HG02588 (cell line): ENCODE data around the gene PVR.

ENCODE experiments used
- ATAC-seq: cut with Tn5 transposase; IDR thresholded peaks from one replicate; pipeline ENCODE4 v1.9.1; 2021; ENCODE audit warnings: mild to moderate bottlenecking, moderate library complexity; ENCODE audit not compliant: unreplicated experiment

Gene PVR

DNA sequence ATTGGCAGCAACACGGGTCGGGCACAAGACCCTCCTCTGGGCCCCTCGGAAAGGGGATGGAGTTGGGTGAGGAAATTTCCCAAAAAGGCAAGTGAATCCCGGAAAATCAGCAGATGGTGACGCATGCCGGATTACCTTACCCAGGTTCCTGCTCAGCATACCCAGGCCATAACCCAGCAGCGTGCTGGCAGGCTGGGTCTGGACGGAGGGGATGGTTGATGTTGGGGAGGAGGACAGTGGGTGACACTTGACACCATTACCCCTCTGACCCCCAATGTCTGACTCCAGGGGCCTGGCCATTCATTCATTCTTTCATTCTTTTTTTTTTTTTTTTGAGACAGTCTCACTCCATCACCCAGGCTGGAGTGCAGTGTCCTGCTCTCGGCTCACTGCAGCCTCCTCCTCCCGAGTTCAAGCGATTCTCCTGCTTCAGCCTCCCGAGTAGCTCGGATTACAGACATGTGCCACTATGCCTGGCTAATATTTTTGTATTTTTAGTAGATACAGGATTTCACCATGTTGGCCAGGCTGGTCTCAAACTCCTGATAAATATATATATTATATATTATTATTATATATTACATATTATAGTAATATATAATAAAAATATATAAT lies 799 bp downstream of the PVR start:
- ATAC-seq, result no peak

DNA sequence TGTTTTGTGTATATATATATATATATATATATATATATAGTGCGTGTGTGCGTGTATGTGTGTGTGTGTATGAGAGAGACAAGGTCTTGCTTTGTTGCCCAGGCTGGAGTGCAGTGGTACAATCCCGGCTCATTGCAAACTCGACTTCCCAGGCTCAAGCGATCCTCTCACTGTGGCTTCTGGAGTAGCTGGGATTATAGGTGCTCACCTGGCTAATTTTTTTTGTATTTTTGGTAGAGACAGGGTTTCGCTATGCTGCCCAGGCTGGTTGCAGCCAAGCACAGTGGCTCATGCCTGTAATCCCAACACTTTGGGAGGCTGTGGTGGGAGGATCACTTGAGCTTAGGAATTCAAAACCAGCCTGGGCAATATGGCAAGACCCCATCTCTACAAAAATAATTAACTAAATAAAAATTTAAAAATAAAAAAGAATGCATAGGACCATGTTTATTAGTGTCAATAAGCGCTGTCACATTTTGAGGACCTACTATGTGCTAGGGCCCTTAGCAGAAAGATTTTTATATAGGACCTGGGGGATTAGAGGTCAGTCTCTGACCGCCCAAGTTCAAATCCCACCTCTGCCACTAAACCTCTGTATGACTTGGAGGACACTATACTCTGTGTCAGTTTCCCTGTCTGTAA lies 1.8 kb downstream of the PVR start:
- ATAC-seq, result no peak

DNA sequence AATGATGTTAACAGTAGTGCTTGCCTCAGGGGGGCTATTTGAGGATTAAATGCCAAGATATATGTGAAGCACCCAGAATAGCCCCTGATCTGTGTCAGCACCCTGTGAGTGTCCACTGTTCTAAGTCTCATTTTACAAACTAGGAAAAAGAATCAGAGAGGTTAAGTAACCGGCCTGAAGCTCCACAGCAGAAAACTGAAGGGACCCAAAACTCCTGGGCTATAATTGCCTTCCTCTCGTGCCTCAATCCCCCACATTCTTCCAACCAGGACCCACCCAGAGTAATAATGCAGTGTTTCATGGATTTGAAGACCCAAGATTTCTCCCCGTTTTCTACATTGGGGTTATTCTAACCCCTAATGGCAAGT lies 2.3 kb downstream of the PVR start:
- no peak for ATAC-seq

DNA sequence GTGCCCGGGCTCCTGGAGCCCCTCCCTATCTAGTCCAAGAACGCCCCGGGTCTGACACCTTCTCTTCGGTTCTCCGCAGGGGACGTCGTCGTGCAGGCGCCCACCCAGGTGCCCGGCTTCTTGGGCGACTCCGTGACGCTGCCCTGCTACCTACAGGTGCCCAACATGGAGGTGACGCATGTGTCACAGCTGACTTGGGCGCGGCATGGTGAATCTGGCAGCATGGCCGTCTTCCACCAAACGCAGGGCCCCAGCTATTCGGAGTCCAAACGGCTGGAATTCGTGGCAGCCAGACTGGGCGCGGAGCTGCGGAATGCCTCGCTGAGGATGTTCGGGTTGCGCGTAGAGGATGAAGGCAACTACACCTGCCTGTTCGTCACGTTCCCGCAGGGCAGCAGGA lies 3.4 kb downstream of the PVR start:
- no peak for ATAC-seq

DNA sequence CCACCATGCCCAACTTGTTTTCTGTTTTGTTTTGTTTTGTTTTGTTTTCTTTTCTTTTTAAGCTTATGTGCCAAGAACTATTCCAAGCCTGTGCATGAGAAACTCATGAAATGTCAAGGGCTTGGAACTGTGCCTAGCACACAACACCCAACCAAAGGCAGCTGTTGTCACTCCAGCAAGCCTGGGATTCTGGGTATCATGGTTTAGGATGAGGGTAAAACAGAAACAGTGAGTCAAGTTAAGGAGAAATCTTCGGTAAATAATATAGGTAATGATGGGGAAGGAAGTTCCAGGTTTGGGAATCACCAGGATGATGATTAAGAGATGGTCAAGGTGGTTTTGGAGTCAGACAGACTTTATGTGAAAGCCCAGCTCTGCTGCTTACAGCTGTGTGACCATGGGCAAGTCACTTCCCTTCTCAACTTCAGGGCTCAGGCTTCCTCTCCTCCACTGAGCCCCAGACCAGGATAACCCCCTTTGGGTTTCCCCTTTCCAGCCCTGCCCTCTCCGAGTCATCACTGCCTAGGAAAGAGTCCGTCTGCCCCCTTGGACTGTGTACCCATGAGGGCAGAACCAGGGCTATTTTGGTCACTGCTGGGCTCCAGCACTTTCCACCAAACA lies 5.0 kb downstream of the PVR start:
- ATAC-seq, result no peak

DNA sequence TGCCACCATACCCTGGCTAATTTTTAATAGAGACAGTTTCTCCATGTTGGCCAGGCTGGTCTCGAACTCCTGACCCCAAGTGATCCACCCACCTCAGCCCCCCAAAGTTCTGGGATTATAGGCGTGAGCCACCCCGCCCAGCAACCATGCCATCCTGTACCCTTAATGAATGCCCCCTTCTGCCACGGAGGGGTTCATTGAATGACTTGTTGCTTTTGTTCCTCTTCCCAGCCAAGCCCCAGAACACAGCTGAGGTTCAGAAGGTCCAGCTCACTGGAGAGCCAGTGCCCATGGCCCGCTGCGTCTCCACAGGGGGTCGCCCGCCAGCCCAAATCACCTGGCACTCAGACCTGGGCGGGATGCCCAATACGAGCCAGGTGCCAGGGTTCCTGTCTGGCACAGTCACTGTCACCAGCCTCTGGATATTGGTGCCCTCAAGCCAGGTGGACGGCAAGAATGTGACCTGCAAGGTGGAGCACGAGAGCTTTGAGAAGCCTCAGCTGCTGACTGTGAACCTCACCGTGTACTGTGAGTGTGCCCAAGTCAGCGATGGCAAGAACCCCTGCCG lies 6.0 kb downstream of the PVR start:
- no peak for ATAC-seq

DNA sequence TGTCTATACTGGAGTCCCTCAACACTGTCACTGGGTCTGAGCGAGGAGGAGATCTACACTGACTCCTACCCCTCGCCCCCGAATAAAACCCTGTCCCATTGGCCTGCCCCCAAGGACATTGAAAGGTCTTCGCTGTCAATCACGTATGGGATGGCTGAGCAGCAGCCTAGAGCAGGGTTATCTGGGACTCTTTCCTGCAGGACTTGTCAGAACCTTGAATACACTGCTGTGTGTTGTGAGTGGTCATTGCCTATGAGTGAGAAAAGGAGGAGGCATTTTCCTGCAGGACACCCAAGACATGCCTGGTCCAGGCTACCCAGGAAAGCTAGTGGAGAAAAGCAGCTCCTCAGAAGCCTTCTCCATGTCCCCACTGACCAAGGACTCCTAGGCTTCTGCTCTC lies 9.6 kb downstream of the PVR start:
- ATAC-seq, result no peak

DNA sequence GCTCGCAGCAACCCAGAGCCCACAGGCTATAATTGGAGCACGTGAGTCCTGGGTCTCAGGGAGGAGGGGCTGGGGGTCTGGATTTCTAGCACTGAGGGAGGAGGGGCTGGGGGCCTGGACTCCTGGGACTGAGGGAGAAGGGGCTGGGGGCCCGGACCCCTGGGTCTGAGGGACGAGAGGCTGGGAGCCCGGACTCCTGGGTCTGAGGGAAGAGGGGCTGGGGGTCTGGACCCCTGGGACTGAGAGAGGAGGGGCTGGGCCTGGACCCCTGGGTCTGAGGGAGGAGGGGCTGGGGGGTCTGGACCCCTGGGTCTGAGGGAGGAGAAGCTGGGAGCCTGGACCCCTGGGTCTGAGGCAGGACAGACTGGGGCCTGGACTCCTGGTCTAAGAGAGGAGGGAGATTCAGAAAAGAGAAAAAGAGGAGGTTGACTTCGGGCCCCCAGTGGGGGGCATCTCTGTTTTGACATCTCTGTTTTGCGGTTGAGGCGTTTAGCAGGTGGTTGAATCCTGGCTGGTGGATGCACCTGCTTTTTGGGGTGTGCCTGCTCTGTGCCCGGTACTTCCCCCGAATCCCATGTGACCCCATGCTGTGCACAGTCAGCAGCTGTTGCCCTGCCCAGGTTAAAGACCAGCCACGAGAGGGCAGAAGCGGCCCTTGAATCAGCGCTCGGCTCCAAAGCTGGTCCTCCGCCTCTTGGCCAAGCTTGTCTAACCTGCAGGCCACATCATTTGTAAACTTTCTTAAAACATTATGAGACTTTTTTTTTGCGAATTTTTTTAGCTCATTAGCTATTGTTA lies 10.5 kb downstream of the PVR start:
- peak; percentile 73 for ATAC-seq

DNA sequence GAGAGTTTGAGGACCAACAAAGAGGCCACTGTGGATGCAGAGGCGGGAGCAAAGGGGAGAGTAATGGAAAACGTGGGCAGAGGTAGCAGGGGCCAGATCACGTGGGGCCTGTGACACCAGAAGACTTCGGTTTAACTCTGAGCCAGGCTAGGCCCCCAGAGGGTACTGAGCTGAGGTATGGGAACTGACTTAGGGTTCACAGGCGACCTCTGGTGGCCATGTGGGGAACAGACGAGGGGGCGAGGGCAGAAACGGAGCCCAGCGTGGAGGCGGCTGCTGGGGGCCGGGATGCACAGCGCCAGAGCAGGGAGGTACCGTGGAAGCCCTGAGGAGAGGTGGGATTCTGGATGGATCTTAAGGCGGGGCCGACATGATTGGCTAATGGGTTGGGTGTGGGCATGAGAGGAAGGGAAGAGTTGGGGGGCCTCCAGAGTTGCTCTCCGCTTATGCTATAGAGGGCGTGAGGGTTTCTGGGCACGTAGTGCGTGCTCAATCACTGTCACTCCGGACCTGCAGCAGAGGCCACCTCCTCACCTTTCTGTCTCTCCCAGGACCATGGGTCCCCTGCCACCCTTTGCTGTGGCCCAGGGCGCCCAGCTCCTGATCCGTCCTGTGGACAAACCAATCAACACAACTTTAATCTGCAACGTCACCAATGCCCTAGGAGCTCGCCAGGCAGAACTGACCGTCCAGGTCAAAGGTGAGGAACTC lies 13.7 kb downstream of the PVR start:
- ATAC-seq, result no peak

DNA sequence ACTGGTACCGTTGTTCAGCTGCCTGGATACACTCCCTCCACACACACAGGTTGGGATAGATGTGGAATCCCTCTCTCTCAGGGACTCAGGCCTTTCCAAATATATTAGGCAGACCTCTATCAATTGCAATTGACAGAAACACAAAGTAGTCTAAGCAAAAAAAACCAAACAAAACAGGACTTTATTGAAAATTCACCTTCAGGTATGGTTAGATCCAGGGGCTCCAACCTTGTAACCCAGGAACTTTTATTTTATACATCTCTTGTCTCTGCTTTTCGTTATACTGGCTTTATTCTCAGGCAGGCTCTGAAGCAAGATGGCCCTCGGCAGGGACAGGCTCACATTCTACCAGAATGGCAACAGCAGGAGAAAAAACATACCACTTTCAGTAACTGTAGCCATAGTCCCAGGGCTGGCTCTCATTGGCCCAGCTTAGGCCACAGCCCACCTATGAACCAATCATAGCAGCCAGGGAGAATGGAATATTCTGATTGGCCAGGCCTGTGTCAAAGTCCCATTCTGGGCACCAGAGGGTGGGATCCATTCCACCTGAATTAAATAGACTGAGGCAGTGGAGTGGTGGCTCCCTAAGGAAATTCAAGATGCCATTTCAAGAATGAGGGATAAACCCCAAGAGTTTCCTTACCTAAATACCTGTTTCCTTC lies 14.5 kb downstream of the PVR start:
- ATAC-seq, result no peak

DNA sequence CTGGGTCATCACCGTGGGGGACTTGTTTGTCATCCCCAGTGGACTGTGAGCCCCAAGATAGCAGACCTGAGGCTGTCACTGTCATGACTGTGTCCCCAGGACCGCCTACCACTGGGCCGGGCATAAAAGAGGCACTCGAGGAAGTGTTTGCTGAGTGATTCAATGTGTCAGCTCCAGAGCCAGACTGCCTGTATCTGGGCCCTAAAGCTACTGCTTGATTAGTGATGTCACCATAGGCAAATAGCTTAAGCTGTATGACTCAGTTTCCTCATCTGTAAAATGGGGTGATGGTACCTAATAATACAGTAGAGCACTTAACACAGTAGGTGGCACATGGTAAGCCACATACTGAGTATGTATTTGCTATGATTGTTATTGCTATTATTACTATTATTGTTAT lies 16.4 kb downstream of the PVR start:
- ATAC-seq, result no peak

DNA sequence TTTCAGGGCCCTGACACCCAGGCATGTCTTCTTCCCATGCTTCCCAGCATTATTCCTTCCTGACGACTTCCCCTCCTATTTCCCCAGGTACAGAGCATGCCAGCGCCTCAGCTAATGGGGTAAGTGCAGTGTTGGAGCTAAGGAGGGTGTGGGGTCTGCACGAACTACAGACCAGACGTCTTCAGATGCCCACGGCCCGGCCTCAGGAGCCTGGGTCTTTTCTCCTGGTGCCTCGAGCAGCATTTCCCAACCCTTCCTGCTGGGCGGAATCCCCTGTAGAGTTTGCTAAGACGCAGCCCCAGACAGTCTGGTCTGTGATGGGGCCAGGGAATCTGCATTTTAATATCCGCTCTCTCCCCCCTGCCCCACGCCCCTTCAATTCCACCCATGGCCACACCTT lies 17.5 kb downstream of the PVR start:
- ATAC-seq, result no peak

DNA sequence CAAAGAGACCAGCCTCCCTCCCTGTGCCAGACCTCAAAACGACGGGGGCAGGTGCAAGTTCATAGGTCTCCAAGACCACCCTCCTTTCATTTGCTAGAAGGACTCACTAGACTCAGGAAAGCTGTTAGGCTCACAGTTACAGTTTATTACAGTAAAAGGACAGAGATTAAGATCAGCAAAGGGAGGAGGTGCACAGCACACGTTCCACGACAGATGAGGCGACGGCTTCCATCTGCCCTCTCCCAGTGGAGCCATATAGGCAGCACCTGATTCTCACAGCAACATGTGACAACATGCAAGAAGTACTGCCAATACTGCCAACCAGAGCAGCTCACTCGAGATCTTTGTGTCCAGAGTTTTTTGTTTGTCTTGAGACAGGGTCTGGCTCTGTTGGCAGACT lies 18.2 kb downstream of the PVR start:
- ATAC-seq, result no peak

DNA sequence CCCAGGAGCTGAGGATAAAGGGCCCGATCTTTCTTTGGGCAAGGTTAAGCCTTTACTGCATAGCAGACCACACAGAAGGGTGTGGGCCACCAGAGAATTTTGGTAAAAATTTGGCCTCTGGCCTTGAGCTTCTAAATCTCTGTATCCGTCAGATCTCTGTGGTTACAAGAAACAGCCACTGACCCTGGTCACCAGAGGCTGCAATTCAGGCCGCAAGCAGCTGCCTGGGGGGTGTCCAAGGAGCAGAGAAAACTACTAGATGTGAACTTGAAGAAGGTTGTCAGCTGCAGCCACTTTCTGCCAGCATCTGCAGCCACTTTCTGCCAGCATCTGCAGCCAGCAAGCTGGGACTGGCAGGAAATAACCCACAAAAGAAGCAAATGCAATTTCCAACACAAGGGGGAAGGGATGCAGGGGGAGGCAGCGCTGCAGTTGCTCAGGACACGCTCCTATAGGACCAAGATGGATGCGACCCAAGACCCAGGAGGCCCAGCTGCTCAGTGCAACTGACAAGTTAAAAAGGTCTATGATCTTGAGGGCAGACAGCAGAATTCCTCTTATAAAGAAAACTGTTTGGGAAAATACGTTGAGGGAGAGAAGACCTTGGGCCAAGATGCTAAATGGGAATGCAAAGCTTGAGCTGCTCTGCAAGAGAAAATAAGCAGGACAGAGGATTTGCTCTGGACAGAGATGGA lies 19.1 kb downstream of the PVR start:
- no peak for ATAC-seq

DNA sequence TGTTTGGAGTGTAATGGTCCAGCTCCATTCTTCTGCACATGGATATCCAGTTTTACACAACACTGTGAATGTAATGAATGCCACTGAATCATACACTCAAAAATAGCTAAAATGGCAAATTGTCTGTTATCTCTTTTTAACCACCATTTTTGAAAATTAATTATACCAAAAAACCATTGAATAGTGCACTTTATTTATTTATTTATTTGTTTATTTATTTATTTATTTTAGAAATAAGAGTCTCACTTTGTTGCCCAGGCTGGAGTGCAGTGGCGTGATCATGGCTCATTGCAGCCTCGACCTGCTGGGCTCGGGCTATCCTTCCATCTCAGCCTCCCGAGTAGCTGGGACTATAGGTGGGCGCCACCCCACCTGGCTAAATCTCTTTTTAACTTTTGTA lies 20.3 kb downstream of the PVR start:
- ATAC-seq, result no peak

DNA sequence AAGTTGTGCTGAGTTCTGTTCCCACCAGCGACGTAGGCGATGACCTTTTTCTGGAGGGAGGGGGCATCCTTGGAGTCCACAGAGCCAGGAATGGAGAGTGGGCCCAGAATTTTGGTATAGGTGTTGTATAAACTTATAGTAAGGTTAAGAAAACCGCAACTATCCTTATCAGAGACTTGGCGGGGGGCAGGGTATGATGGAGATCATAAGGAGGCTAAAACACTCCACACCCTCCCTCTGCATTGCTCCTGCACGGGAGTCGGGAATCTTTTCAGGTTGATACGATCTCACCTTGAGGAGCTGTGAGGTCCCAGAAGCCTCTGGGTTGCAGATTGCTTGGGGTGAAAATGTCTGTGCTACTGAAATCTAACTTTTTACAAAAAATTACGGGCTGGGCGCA lies 21.3 kb downstream of the PVR start:
- no peak for ATAC-seq

DNA sequence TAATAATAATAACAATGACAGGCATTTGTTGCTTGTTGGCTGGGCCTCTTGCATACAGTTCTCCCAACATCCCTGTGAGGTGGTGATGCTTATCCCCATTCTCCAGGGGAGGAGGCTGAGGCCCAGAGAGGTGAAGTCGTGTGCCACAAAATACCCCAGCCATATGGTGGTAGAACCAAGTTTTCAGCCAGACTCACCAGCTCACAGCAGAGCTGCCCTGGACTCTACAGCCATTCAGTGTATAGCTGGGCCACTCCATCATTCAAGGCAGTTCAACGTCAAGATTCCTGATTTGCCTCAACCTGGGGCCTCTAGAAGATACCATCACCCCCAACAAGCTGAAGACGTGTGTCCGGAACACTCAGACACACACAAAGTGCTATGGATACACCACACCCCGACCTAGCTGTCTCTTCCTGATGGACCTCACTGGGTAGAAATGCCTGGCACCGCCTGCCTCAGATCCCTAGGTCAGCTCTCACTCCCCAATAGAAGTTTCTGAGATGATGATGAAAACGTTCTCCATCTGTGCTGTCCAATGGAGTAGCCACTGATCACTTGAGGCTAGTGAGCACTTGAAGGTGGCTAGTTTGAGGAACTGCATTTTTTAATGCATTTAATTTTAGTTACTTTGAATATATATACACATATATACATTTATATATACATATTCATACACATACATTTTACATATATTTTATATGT lies 23.3 kb downstream of the PVR start:
- ATAC-seq, result no peak

DNA sequence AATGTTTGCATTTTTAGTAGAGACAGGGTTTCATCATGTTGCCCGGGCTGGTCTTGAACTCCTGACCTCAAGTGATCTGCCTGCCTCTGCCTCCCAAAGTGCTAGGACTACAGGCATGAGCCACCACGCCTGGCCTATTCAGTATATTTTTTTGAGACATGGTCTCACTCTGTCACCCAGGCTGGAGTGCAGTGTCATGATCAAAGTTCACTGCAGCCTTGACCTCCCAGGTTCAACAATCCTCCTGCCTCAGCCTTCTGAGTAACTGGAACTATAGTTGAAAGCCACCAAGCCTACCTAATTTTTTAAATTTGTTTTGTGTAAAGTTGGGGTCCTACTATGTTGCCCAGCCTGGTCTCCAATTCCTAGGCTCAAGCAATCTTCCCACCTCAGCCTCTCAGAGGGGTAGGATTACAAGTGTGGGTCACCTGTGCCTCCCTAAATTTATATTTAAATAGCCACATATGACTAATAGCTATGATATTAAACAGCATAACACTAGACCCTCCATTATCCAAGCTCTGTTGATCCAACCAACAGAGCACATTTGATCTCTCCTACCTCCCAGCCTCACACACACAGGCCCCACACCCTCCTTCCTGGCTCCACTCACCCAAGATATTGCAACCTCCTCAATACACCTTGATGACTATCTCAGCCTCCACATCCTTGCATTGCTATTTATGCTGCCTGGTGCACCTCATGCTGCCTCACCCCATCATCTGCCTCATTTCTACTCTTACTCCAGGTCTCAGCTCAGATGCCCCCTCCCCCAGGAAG lies 25.5 kb downstream of the PVR start:
- ATAC-seq, result no peak
